ENCODE results near the gene TSC1.

Gene TSC1

DNA sequence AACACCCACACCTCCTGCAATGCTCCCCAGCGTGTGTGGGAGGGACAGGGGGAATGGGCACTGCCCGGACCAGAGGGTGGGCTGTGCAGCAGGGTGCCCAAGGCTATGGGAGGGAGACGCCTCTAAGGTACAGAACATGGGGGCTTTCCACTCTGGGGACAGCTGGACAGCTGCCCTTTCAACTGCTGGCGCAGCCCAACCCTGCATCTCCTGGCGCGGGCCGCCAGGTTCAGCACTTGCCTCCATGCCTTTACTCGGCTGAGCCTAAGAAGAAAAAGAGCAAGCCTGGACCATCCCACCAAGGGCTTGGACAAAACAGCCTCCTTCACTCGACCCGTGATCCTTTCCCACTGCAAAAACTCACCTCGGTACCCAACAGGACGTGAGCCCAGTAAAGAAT is 81.3 kb downstream of the TSC1 start:
- no peak for DNase-seq (ENCODE audit: low read depth in 3 of 3)

DNA sequence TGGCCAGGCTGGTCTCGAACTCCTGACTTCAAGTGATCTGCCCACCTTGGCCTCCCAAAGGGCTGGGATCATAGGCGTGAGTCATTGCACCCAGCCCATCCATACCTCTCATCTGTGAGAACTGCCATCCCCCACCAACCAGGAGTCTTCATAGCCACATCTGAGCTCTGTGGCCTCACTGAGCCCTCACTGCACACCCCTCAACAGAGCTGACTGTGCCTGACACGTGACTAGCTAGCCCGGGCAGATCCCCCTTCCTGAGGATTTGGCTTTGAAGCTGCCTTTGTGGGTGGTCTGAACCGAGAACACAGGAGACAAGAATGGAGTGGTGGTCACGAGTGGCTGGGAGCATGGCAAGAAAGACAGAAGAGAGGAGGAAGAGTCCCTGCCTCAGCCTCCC is 81.9 kb downstream of the TSC1 start:
- no peak for DNase-seq (ENCODE audit: low read depth in 3 of 3)

DNA sequence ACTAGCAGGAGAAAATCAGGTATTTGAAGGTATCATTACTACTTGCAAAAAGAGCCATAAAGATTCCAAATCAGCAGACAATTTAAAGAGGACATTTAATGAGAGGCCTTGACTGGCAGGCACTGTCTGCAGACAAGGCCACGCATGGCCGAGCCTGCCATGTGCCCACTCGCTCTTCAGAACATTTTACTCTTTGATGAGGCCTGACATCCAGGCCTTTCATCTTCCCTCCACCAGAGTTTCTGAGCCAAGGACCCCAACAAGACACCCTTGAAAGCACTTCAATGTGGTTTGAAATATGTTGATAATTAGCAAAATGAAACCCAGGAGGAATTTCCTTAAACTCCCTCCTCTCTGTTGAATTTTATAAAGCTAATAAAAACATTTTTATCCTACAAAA is 82.8 kb downstream of the TSC1 start:
- DNase-seq (ENCODE audit: low read depth in 3 of 3), result no peak

DNA sequence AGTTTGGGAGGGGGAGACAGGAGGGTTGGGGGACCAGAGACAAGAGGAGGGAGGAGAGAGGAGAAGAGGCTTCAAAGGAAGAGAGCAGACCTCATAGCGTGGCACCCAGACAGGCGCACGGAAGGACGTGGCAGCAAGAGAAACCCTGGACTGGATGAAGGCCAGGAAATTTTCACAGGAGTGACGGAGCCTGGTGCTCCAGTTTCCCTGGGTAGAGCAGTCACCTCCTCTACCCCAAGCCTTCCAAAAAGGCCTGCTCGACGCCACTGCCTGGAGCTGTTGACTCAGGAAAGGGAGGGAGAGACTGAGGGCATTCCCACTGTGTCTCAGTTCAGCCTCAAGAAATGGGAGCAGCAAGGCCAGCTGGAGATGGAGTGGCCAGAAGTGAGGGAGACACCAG is 85.7 kb downstream of the TSC1 start:
- no peak for DNase-seq (ENCODE audit: low read depth in 3 of 3)

DNA sequence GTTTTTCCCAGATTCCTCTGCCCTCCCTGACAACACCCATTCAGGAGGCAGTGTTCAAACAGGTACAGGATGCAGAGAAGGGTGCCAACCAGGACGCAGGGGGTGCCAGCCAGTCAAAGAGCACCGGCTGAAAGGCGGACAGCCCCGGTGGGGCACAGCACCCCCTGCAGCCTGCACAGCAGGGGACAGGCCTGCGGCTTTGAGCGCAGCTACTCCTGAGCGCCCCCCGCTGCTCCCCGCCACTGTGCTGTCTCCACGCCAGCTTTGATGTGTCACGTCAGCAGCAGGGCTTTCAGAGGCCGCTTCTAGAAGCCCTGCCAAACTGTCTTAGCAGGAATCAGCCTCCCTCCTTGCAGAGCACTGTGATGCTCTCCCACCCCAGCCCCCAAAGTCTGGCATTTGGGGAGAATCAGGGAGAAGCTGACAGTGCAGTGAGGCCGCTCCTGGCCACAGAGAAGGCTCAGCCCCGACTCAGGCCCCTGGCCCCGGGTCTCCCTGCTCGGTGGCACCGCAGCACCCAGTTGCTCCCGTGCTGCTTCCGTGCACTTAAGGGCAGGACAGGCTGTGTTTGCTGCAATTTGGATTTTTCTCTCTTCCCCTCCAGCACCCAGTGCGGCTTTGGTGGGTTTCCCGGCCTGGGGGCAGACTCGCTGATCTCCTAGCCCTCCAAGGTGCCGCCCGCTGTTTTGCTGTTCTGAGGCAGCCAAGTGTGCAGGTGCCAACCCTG is 86.6 kb downstream of the TSC1 start:
- no peak for DNase-seq (ENCODE audit: low read depth in 3 of 3)

DNA sequence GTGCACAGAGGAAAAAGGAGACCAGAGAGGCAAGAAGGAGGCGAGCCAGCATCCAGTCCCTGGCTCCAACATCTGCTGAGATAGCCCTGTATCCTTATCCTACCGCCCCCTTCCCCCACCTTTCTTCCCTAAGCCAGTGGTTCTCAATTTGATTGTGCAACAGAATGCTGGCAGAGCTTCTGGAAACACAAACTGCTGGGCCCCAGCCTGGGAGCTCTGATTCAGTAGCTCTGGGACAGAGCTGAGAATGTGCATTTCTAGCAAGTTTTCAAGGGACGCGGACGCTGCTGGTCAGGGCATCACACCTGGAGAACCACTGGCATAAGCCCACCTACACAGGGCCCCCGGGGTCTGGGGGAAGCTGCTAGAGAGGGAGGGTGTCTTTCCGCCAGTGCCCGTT is 87.4 kb downstream of the TSC1 start:
- DNase-seq (ENCODE audit: low read depth in 3 of 3), result no peak

DNA sequence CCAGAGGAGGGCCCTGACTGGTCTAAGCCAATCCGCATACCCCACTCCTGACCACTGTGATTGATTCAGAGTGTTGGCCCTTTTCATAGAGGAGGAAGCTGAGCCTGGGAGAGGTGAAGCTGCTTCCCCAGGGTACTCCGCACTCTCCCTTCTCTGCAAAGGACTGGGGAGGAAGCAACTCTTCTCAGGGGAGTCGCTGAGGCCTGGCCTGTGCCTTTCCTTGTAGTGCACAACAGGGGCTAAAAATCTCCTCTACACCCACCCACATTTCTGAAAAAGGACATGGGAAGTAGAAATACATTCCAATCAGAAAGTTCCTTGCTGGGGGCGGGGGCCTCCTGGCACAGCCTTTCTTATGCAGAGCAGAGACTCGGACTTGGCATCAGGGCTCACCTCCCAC is 88.5 kb downstream of the TSC1 start:
- no peak for DNase-seq (ENCODE audit: low read depth in 3 of 3)

DNA sequence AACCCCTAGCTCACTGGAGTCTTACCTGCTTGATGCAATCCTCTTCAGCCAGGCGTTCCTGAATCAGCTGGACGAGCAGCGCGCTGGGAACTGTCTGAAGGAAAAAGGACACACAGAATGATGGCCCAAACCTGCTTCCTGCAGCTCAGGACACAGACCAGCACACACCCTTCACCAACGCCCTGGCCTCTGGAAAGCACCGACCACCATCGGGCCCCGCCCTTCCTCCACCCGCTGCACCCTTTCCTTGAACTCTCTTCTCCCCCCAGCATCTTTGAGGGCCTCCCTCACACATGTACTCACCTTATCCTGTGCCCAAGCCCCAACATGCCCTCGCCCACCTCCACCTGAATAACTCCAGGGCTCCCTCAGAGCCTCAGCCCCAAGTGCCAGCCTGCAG is 89.6 kb downstream of the TSC1 start:
- no peak for DNase-seq (ENCODE audit: low read depth in 3 of 3)

DNA sequence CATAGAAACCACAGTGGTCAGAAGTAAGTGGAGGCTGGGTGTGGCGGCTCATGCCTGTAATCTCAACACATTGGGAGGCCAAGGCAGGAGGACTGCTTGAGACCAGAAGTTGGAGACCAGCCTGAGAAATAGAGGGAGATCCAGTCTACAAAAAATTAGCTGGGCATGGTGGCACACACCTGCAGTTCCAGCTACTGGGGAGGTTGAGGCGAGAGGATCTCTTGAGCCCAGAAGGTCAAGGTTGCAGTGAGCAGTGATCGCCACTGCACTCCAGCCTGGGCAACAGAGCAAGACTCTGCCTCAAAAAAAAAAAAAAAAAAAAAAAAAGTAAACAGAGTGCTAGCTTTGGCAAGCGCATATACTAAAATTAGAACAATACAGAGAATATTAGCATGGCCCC is 90.9 kb downstream of the TSC1 start:
- DNase-seq (ENCODE audit: low read depth in 3 of 3), result no peak

DNA sequence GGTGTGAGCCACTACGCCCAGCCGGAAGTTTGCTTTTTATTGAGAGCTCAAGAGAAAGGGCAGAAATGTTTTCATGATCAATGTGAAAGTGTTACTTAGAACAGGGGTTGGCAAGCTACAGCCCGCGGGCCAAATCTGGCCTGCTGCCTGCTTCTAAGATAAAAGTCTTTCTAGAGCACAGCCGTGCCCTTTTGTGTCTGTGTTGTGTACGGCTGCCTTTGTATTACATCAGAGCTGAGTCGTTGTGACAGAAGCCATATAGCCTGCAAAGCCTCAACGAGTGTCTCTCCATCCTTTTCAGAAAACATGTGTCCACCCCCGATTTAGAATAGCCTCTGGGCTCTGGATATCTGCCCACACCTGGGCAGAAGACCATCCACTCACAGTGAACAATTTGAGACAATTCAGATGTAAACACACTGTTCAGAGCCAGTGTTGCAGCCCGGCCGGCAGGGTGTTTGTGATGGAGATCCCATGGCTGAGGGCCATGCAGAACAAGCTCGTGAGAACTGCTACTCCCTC is 95.2 kb downstream of the TSC1 start:
- no peak for DNase-seq (ENCODE audit: low read depth in 3 of 3)

DNA sequence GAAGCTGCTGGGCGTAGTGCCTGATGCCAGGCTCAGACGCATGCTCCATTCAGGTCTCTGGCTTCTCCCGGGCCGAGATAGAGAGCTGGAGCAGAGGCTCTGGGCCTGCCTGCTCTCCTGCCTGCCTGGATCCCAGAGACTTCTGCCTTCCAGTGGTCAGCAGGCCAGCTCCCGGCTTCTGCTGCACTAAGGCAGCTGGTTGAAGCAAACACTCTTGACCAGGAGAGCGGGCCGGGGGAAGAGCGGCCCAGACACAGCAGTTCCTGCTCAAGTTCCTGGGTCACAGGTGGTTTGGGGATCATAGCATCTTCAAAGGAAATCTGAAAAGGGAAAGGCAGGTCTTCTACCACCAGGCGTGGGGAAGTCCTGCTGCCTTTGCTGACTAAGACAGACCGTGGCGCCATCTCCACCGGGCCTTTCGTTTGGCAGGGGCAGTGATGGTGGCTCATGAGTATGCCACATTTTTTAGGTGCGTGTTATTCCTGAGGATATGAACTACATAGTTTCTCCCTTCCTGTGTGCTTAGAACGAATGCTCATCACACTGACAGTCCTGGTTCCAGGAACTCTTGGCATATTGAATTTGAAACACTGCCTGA is 97.4 kb downstream of the TSC1 start:
- no peak for DNase-seq (ENCODE audit: low read depth in 3 of 3)

DNA sequence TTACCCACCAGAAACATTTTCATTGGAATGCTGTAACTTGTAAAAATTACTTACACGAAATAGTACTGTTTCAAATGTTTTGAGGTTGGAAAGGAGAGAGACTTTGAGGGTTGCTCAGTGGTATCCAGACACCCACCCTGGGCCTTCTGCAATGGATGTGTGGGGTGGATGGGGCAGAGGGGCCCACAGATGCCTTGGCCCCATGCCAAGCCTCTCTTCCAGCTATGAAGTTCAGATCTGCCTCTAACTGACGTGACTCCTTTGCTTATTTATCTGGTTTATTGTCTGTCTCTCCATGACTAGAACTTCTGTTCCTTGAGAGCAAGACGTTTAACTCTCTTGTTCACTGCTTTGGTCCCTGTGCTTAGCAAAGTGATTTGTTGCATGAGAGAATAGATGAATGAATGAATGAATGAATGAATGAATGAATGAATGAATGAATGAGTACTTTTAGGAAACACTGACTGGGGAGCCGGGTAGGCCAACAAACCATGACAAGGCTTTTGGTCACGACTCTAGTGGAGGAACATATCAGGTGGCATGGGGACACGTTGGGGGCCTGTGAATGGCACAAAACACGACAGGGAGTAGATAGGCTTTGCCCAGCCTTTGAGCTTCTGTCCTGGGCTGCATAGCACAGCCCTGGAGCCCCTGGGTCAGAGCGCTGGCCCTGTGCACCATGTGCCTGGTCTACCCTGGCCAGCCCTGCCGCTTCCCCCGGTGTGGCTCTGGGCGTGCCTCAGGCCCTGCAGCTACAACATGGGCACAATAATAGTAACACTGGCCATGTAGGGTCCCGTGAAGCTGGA is 98.1 kb downstream of the TSC1 start:
- DNase-seq (ENCODE audit: low read depth in 3 of 3), result no peak

DNA sequence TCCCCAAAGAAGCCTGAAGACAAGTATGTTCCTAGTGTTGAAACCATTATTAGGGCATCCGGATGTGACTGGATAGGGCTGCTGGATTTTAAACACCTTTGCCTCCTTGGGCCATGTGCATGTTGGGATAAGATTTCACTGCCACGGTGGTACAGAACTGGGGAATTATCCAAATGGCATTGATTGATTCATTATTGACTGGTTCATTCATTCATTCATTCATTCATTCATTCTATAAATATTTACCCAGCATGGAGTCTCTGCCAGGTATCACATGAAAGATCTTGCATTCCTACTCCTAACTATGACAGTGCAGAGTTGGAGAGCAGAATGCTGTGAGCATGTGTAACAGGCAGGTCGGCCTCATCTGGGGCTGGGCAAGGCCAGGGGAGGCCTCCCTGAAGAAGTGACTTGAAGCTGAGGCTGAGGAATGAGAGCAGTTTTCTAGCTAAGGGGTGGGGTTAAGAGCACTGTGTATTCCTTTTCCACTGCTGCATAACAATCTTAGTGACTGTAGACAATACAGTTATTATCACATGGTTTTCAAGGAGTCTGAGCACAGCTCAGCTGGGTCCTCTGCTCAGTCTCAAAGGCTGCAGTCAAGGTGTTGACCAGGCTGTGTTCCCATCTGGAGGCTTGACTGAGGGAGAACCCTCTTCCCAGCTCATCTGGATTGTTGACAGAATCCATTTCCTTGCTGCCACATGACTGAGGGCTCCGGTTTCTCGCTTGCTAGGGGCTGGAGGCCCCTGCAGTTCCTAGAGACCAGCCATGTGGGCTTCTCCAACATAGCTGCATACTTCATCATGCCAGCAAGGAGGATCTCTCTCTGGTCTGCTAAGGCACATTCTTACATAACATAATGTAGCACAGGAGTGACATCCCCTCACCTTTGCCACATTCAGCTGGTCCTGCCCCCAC is 102.0 kb downstream of the TSC1 start:
- no peak for DNase-seq (ENCODE audit: low read depth in 3 of 3)

All from stimulated activated CD4-positive, alpha-beta T cell treated with anti-CD3 and anti-CD28 coated beads, TNF-alpha, amount 100 ng/mL, for 24 hours (primary cell).